Tibial nerve (tissue), 4 donors: ENCODE data around the gene ZCCHC24.

Experiments used
- CTCF ChIP-seq, 5 experiments: fragments of 200-600 bp in 3 of 5; fragments of 450-650 bp in 2 of 5; sonication (generic) in 3 of 5; IDR thresholded peaks; one replicate each; pipeline ENCODE4 v1.5.1; 2016 to 2019; ENCODE audit warnings: antibody characterized with exemption in 5 of 5, mild to moderate bottlenecking in 3 of 5, moderate library complexity in 2 of 5
- EP300 ChIP-seq, 2 donors: sonication (generic); formaldehyde crosslinking; IDR thresholded peaks; one replicate each; pipeline ENCODE4 v1.6.1; 2017; ENCODE audit warnings: antibody characterized with exemption in 2 of 2, mild to moderate bottlenecking in 1 of 2

- TF ChIP-seq EP300 (IDR thresholded peaks at IDR 0.05) (no peak), CTCF (IDR thresholded peaks at IDR 0.05) (no peak)
Measured at GRCh38 chr10:79367426-79368189, 77.8 kb downstream of the ZCCHC24 start.
